ENCODE results near the gene CEACAM7.

- no peak for TF ChIP-seq SUZ12 (IDR thresholded peaks at IDR 0.05; ENCODE audit: extremely low read depth, insufficient read depth, insufficient read length)
- no peak for TF ChIP-seq YY1 (IDR thresholded peaks at IDR 0.05; ENCODE audit: insufficient read depth, insufficient read length)
- TF ChIP-seq ZNF274 (IDR thresholded peaks at IDR 0.05; ENCODE audit: low read depth, low read length), result no peak
These were observed 23.5 kb upstream of the CEACAM7 start for GRCh38 chr19:41711376-41712261.
